ENCODE measurements around the gene XYLT1. TPM values are rescaled to one million over a fixed set of nuclear protein-coding genes. Genes with fewer than 3 reads are reported as not detected.

The XYLT1 gene
- total and polyA plus RNA-seq, 2 of the 4 experiments (the other 2 are of a cell fraction) = 9.0 to 12.7 TPM

- no peak for TF ChIP-seq RCOR1 (IDR thresholded peaks at IDR 0.05; ENCODE audit: insufficient replicate concordance, low read length)
- TF ChIP-seq USF2 (IDR thresholded peaks at IDR 0.05; ENCODE audit: low read depth, low read length) = no peak
- TF ChIP-seq ELK1 (IDR thresholded peaks at IDR 0.05; ENCODE audit: borderline replicate concordance, low read depth, low read length) = no peak
- no peak for TF ChIP-seq NFE2L2 (IDR thresholded peaks at IDR 0.05; ENCODE audit: low read depth, low read length)
- TF ChIP-seq SMC3 (IDR thresholded peaks at IDR 0.05; ENCODE audit: low read depth, low read length) = no peak
- TF ChIP-seq MAFK (IDR thresholded peaks at IDR 0.05; ENCODE audit: low read depth, low read length) = no peak
- no peak overlapping the region for H4K8ac ChIP-seq (ENCODE audit: low read depth in 2 of 2, low read length in 2 of 2)
- H2AK5ac ChIP-seq (ENCODE audit: low read depth, low read length) = no peak overlapping the region
- no peak overlapping the region for H3K4me3 ChIP-seq (ENCODE audit: insufficient read depth, low read depth, low read length)
- no peaks in the 10 kb centered on the region for H4K20me1 ChIP-seq (ENCODE audit: insufficient read depth, low read length)
- no peaks in the 10 kb centered on the region for H3K79me1 ChIP-seq (ENCODE audit: low read depth in 1 of 2, low read length in 2 of 2)
- no peaks in the 10 kb centered on the region for H3K27me3 ChIP-seq (ENCODE audit: control insufficient read depth, insufficient read depth, low read length)
- no peak overlapping the region for H4K91ac ChIP-seq (ENCODE audit: insufficient read depth, low read depth, low read length)
- no peak overlapping the region for H2AK9ac ChIP-seq (replicated peaks; ENCODE audit: low read depth, low read length, poor library complexity)
- POLR2A ChIA-PET (ENCODE audit: unreplicated experiment) = no interaction called here
- no peak overlapping the region for H2BK5ac ChIP-seq (ENCODE audit: low read depth, low read length, poor library complexity, severe bottlenecking)
- BruUV-seq (replicated peaks) = no TSS peak
- peaks cover 5% of the 10 kb centered on the region; the same call in 1 of the 2 replicates for H3K9me3 ChIP-seq (ENCODE audit: control insufficient read depth, insufficient read depth, low read length)
- H3K4ac ChIP-seq (ENCODE audit: low read depth, low read length) = no peak overlapping the region
- dilution Hi-C loops (cut with HindIII; ENCODE audit: low sequenced_read_pairs, unreplicated experiment) (no loop called here), intact Hi-C loops (cut with micrococcal nuclease) (no loop called here), in situ Hi-C loops (cut with MboI; ENCODE audit: low sequenced_read_pairs) (no loop called here)
- H3K14ac ChIP-seq (replicated peaks; ENCODE audit: low read depth, low read length) = no peak overlapping the region
- H4K5ac ChIP-seq (ENCODE audit: low read depth, low read length) = no peak overlapping the region
- H2BK15ac ChIP-seq (ENCODE audit: low read depth, low read length) = no peak overlapping the region
- H3K27ac ChIP-seq (ENCODE audit: insufficient read depth, low read length) = no peak overlapping the region
- no peak overlapping the region for H3K9ac ChIP-seq (ENCODE audit: low read depth, low read length)
- H3K4me1 ChIP-seq (ENCODE audit: control insufficient read depth, insufficient read depth, low read length) = no peaks in the 10 kb centered on the region
- H2BK120ac ChIP-seq (ENCODE audit: low read depth, low read length) = no peak overlapping the region
- no peak overlapping the region for H3K23ac ChIP-seq (ENCODE audit: low read depth, low read length)
- no peak overlapping the region for H2AFZ ChIP-seq (replicated peaks; ENCODE audit: low read length, poor library complexity)
- H3K9me1 ChIP-seq (ENCODE audit: insufficient read depth, low read length) = no peaks in the 10 kb centered on the region
- H3K18ac ChIP-seq (ENCODE audit: low read depth, low read length) = no peak overlapping the region
- H2BK20ac ChIP-seq (ENCODE audit: low read depth, low read length) = no peak overlapping the region
- DNase-seq = no peak
- CTCF ChIA-PET = no interaction called here
- no peak overlapping the region for H3K4me2 ChIP-seq (ENCODE audit: low read depth, low read length)
- 20% methylated on average over 1 of the region's 7 CpGs; no CpG with 5 or more reads in 1 of the 2 experiments for WGBS, 2 experiments (ENCODE audit: extremely low coverage in 2 of 2, insufficient read length in 1 of 2)
- no peaks in the 10 kb centered on the region for H3K36me3 ChIP-seq (ENCODE audit: control insufficient read depth, insufficient read depth, low read length)
- H3K56ac ChIP-seq (ENCODE audit: extremely low read depth, insufficient read depth, low read length) = no peak overlapping the region
- no peak for ATAC-seq (ENCODE audit: low read depth)
These were observed 412.3 kb downstream of the XYLT1 start for GRCh38 chr16:17058471-17058870.
